ENCODE data around the gene PLD4.

DNA sequence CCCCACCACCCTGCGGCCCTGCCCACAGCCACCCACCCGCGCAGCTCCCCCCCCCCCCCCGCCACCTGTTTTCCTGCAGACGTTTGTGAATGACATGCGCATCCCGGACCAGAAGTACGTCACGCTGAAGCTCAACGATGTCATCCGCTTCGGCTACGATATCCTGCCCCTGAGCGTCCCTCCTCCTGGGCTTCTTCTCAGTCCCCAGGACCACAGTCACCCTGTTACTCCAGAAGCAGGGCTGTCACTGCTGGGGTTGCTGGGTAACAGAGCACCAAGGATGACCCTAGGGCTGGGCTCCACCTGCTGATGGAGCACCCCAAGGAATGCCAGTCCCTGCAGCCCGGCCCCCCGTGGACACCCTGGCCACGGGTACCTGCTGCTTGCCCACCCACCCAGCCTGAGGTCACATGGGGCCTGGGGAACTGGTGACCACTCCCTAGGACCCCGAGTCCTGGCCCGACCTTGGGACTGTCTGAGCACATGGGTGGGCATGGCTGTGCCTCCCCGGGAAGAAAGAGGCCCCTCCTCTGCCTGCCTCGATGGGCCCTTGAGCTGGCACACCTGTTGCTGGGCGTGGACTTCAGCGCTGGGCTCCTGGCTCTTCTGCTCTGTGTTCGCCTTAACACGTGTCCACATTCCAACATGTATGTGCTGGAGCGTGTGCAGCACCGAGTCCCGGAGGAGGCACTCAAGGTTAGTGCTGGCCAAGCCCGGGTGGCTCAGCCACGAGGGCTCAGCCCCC is 46.7 kb upstream of the PLD4 start:
- TF ChIP-seq, protein P1, sequence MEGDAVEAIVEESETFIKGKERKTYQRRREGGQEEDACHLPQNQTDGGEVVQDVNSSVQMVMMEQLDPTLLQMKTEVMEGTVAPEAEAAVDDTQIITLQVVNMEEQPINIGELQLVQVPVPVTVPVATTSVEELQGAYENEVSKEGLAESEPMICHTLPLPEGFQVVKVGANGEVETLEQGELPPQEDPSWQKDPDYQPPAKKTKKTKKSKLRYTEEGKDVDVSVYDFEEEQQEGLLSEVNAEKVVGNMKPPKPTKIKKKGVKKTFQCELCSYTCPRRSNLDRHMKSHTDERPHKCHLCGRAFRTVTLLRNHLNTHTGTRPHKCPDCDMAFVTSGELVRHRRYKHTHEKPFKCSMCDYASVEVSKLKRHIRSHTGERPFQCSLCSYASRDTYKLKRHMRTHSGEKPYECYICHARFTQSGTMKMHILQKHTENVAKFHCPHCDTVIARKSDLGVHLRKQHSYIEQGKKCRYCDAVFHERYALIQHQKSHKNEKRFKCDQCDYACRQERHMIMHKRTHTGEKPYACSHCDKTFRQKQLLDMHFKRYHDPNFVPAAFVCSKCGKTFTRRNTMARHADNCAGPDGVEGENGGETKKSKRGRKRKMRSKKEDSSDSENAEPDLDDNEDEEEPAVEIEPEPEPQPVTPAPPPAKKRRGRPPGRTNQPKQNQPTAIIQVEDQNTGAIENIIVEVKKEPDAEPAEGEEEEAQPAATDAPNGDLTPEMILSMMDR (IDR thresholded peaks at IDR 0.05; ENCODE audit: low read depth, low read length, poor library complexity, severe bottlenecking): no peak
- TF ChIP-seq EZH2phosphoT487 (IDR thresholded peaks at IDR 0.05; ENCODE audit: borderline replicate concordance, low read length): no peak
